BE2C (cell line): ENCODE results near the gene PNPLA7.
A peak's percentile ranks its signal among the peaks of the same experiment; 100 is the strongest.

Experiments used
- DNase-seq: peaks from one replicate; pipeline ENCODE4 v3.0.0-alpha.2; 2020
- H3K27me3 ChIP-seq: fragments of 250-450 bp; sonication (Bioruptor Pico); 2 replicates; pipeline ENCODE4 v1.5.1; 2020; ENCODE audit warnings: mild to moderate bottlenecking
- H3K36me3 ChIP-seq: fragments of 250-450 bp; sonication (Bioruptor Pico); 2 replicates; pipeline ENCODE4 v1.5.1; 2020; ENCODE audit warnings: mild to moderate bottlenecking
- H3K4me1 ChIP-seq: fragments of 250-450 bp; sonication (Bioruptor Pico); 2 replicates; pipeline ENCODE4 v1.5.1; 2020
- H3K4me3 ChIP-seq: 2 replicates; pipeline ENCODE4 v1.5.1; 2011; ENCODE audit warnings: low read depth, low read length
- H3K9me3 ChIP-seq: fragments of 250-450 bp; sonication (Bioruptor Pico); 2 replicates; pipeline ENCODE4 v1.5.1; 2020
- TF ChIP-seq, protein P1 (sequence below): IDR thresholded peaks from 2 replicates; pipeline ENCODE4 v1.5.1; 2012; ENCODE audit warnings: mild to moderate bottlenecking, low read depth, low read length

Gene PNPLA7

DNA sequence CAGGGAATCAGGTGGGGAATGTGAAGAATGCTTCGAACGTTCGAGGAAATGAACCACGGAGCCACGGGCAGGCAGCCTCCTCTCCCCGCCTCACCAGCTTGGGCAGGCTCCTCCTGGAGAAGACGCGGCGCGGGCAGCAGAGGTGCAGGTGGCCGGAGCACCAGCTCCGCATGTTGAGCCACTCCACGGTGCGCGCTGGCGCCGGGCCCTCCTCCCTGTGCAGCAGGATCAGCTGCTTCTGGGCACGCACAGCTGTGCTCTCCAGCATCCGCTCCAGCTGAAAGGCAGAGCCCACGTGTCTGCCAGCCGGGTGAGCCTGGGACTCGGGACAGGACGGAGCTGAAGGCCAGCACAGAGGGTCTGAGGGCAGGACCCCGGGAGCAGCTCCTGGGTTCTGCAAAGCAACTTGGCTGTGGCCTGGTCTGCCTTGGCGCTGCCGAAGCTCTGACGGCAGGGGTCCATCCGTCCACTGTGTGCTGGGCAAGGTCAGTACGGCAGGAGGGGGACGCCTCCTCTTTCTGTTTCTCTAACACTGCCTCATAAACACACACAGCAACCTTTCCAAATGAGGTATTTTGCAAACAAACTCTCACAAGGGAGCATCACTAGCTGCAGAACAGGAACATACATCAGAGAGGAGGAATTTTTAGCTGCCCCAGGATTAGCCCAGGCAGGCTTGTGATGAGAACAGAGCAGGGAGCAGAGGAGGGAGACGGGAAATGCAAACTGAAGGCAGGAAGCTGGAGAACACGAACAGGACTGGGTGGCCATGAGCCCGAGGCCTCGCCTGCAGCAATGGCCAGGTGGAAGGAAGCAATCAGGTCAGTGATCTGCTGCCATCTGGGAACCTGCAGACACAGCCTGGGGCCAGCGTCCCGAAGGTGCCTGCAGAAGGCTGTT is 71.0 kb downstream of the PNPLA7 start:
- DNase-seq, result peak; percentile 71
- Histone ChIP-seq H3K4me1 (peaks cover 30% of the 10 kb centered on the region), H3K36me3 (no peaks in the 10 kb centered on the region), H3K4me3 (no peak overlapping the region; the same call in 1 of the 2 replicates), H3K9me3 (no peaks in the 10 kb centered on the region; the same call in 1 of the 2 replicates), H3K27me3 (no peaks in the 10 kb centered on the region)
- TF ChIP-seq, protein P1, sequence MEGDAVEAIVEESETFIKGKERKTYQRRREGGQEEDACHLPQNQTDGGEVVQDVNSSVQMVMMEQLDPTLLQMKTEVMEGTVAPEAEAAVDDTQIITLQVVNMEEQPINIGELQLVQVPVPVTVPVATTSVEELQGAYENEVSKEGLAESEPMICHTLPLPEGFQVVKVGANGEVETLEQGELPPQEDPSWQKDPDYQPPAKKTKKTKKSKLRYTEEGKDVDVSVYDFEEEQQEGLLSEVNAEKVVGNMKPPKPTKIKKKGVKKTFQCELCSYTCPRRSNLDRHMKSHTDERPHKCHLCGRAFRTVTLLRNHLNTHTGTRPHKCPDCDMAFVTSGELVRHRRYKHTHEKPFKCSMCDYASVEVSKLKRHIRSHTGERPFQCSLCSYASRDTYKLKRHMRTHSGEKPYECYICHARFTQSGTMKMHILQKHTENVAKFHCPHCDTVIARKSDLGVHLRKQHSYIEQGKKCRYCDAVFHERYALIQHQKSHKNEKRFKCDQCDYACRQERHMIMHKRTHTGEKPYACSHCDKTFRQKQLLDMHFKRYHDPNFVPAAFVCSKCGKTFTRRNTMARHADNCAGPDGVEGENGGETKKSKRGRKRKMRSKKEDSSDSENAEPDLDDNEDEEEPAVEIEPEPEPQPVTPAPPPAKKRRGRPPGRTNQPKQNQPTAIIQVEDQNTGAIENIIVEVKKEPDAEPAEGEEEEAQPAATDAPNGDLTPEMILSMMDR, result no peak

DNA sequence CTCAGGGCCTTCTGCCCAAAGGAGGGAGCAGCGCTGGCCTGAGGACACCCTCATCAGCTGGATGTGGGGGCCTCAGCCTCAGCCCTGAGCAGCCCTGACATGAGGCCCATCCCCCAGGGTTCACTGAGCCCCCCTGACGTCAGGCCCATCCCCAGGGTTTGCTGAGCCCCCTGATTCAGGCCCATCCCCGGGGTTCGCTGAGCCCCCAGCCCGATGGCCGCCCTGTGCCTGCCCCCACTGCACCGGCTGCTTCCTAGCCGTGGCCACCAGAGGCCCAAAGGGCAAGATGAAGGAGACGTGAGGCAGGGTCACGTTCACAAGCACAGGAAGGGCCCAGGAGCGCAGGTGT is 71.6 kb downstream of the PNPLA7 start:
- Histone ChIP-seq H3K4me1 (peaks cover 30% of the 10 kb centered on the region), H3K36me3 (no peaks in the 10 kb centered on the region), H3K27me3 (no peaks in the 10 kb centered on the region), H3K9me3 (no peaks in the 10 kb centered on the region; the same call in 1 of the 2 replicates), H3K4me3 (no peak overlapping the region)
- DNase-seq, result peak; percentile 8
- TF ChIP-seq, protein P1, result no peak

DNA sequence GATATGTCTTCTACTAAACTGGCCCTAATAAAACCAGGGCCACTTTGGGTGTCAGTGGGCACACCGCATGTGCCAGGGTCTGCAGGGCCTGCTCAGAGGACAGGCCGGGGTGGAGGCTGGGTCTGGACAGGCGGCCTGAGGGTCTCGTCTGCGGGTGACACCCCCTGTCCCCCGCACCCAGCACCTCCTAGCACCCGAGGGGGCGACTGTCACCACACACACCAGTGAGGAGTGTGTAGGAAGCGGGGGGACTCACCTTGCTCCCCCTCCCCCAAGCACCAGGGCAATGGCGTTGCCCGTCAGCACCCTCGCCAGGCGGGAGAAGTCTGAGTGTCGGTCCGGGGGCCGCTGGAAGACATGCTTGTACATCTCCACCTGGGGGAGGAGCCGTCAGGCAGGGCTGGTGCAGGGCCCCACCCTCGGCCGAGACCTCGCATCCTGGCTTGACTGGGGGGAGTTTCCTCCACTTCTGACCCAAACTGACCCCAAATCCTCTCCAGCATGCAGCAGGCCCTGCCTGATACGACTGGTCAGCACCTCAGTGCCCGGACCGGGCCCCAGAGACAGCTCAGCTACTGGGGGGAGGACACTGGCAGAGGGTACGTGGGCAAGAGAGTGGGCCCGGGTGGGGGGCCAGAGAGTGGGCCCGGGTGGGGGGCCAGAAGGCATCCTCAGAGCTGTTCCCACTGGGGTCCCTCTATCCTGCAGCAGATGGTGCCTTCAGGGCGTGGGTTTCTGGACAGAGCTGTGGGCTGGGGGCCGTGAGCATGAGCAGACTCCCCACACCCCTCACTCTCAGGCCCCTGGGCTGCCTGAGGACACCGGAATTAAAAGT is 72.2 kb downstream of the PNPLA7 start:
- H3K27me3 ChIP-seq, result no peaks in the 10 kb centered on the region

DNA sequence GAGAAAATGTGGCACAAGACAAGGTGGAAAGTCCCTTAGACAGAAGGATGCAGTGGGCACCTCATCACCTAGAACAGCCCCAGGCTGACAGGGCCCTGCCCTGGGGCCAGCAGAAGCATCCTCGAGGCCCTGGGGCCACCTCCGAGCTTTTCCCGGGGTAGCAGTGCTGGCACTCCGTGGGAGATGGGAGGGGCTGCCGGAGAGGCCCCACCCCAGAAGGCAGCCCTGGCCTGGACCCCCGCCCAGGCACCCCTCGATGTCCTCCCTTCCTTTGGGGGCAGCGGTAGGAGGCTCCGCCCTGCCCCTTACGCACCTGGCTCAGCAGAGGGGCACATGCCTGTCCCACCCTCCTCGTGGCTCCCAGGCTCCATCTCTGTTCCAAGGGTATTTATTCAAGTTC is 73.3 kb downstream of the PNPLA7 start:
- no peak overlapping the region for H3K4me3 ChIP-seq
- H3K36me3 ChIP-seq, result no peaks in the 10 kb centered on the region
- peaks cover 22% of the 10 kb centered on the region for H3K4me1 ChIP-seq
- TF ChIP-seq, protein P1, result no peak
- H3K27me3 ChIP-seq, result no peaks in the 10 kb centered on the region
- no peak for DNase-seq
- H3K9me3 ChIP-seq, result no peaks in the 10 kb centered on the region; the same call in 1 of the 2 replicates

More for the DNA sequence above, 72.2 kb downstream of the PNPLA7 start:
- peaks cover 30% of the 10 kb centered on the region for H3K4me1 ChIP-seq
- H3K36me3 ChIP-seq, result no peaks in the 10 kb centered on the region
- peak; percentile 9 for DNase-seq
- no peak overlapping the region for H3K4me3 ChIP-seq
- TF ChIP-seq, protein P1, result no peak
- no peaks in the 10 kb centered on the region; the same call in 1 of the 2 replicates for H3K9me3 ChIP-seq

DNA sequence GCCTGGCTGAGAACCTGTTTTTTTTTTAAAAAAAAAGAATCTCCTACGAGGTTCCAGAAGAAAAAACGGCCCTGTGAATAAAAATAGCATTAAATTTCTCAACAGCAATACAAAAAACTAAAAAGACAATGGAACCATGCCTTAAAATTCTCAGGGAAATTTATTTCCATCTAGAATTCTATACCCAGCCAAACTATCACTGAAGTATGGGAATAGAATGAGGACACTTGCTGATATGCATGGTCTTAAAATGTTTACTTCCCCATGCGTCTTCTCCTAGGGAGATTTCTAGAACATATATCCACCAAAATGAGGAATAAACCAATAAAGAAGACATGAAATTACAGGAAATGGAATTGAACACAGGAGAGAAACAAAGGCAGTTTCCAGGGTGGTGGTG is 74.5 kb downstream of the PNPLA7 start:
- TF ChIP-seq, protein P1, result no peak
- Histone ChIP-seq H3K4me3 (no peak overlapping the region), H3K9me3 (no peaks in the 10 kb centered on the region; the same call in 1 of the 2 replicates)

DNA sequence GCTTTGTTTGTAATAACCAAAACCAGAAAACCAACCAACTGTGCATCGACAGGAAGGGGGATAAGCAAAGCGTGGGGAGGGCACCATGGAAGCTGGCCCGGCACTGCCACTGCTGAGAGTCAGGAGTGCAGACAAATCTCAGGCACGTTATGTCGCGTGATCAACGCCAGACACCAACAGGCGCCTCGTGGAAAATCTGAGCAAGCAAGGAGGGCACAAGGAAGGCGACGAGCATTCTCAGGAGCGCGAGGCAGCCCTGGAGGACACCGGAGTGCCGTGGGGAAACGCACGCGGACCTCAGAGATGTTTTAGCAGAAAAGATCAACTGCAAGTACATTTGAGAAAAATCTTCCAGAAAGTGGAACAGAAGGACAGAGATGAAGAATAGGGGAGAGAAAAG is 75.9 kb downstream of the PNPLA7 start:
- no peaks in the 10 kb centered on the region for H3K36me3 ChIP-seq
- DNase-seq, result no peak
- TF ChIP-seq, protein P1, result no peak
- H3K4me1 ChIP-seq, result peaks cover 2% of the 10 kb centered on the region
- no peaks in the 10 kb centered on the region; the same call in 1 of the 2 replicates for H3K9me3 ChIP-seq
- H3K4me3 ChIP-seq, result no peak overlapping the region
- H3K27me3 ChIP-seq, result no peaks in the 10 kb centered on the region

More for the DNA sequence above, 74.5 kb downstream of the PNPLA7 start:
- H3K36me3 ChIP-seq, result no peaks in the 10 kb centered on the region
- no peaks in the 10 kb centered on the region for H3K27me3 ChIP-seq
- peaks cover 14% of the 10 kb centered on the region for H3K4me1 ChIP-seq
- DNase-seq, result no peak
